NCI-H82 treated with DMSO at 0.1 percent for 48 hours (cell line): ENCODE data around the gene RPS6KB2.
"Not testable (repeated sequence)": the region's sequence is repeated elsewhere in the genome, so short reads cannot be mapped to it uniquely, and the experiment has no call there.

Experiments used
- DNase-seq: peaks from one replicate; lab custom pipeline; 2025; ENCODE audit not compliant: unreplicated experiment; lab: John Stamatoyannopoulos, UW

The RPS6KB2 gene

GRCh38 chr11:67465189-67465510 is 36.9 kb downstream of the RPS6KB2 start:
- no peak for DNase-seq

GRCh38 chr11:67465530-67465929 is 37.2 kb downstream of the RPS6KB2 start:
- not testable (repeated sequence) for DNase-seq

- no peak for DNase-seq
Observed at GRCh38 chr11:67466367-67466766, 38.1 kb downstream of the RPS6KB2 start.

GRCh38 chr11:67466962-67467771 is 38.9 kb downstream of the RPS6KB2 start:
- no peak for DNase-seq

- no peak for DNase-seq
Observed at GRCh38 chr11:67468056-67468455, 39.8 kb downstream of the RPS6KB2 start.

GRCh38 chr11:67468456-67468758 is 40.1 kb downstream of the RPS6KB2 start:
- no peak for DNase-seq

- DNase-seq = peak; percentile 31
Observed at GRCh38 chr11:67468759-67469507, 40.6 kb downstream of the RPS6KB2 start, which contains the start of gene TMEM134. Gene TMEM134, minus strand, starts transcription at chr11:67469251. Its CDS starts 59 bp downstream, at chr11:67469192.

GRCh38 chr11:67469508-67469811 is 41.2 kb downstream of the RPS6KB2 start:
- no peak for DNase-seq

- DNase-seq = no peak
Observed at GRCh38 chr11:67470337-67471002, 42.2 kb downstream of the RPS6KB2 start.

GRCh38 chr11:67472882-67473281 is 44.6 kb downstream of the RPS6KB2 start:
- DNase-seq = no peak

- not testable (repeated sequence) for DNase-seq
Observed at GRCh38 chr11:67476692-67477091, 48.4 kb downstream of the RPS6KB2 start.

- not testable (repeated sequence) for DNase-seq
Observed at GRCh38 chr11:67477344-67478050, 49.2 kb downstream of the RPS6KB2 start.

- no peak for DNase-seq
Observed at GRCh38 chr11:67482275-67482826, 54.1 kb downstream of the RPS6KB2 start.

- peak; percentile 95 for DNase-seq
Observed at GRCh38 chr11:67482827-67483798, 54.8 kb downstream of the RPS6KB2 start, which contains the start of gene AIP. Gene AIP, plus strand, starts transcription at chr11:67483026. Its CDS starts 133 bp downstream, at chr11:67483159.

GRCh38 chr11:67483831-67484665 is 55.8 kb downstream of the RPS6KB2 start:
- DNase-seq = no peak

GRCh38 chr11:67484847-67485311 is 56.6 kb downstream of the RPS6KB2 start:
- no peak for DNase-seq
